ENCODE data around the gene ETNK1. TPM values are rescaled to one million over a fixed set of nuclear protein-coding genes. Genes with fewer than 3 reads are reported as not detected.

Gene ETNK1
- total RNA-seq, 1 experiment from 2014 or later = 70.1 TPM

- peak overlapping the region; percentile 71 for H3K27ac ChIP-seq (ENCODE audit: insufficient read length, low read depth, low read length)
- H3K4me1 ChIP-seq (ENCODE audit: insufficient read depth, low read length) = no peaks in the 10 kb centered on the region
Observed at GRCh38 chr12:22625762-22626294, 857 bp downstream of the ETNK1 start.

More at GRCh38 chr12:22625762-22626294, 857 bp downstream of the ETNK1 start:
- no peak overlapping the region for H2AK5ac ChIP-seq (ENCODE audit: insufficient read length, low read length)
- no peak overlapping the region for H2BK20ac ChIP-seq (ENCODE audit: low read depth, low read length, poor library complexity, severe bottlenecking)
- no CpG with 5 or more reads among the region's 18 CpGs for WGBS (ENCODE audit: extremely low coverage, insufficient read length, low lambda C conversion rate)
- H3K14ac ChIP-seq (ENCODE audit: insufficient read depth, low read length) = peak overlapping the region; percentile 98
- H2BK15ac ChIP-seq (ENCODE audit: low read depth, low read length) = no peak overlapping the region
- peak; percentile 67 for DNase-seq
- no peaks in the 10 kb centered on the region for H3K27me3 ChIP-seq (ENCODE audit: insufficient read depth, low read length)
- H3K4me3 Mint-ChIP-seq = peak overlapping the region; percentile 92 to 99
- H3K23ac ChIP-seq (ENCODE audit: insufficient read length, low read depth, low read length) = no peak overlapping the region
- H3K4me2 ChIP-seq (ENCODE audit: insufficient read depth, insufficient read length, low read length) = peak overlapping the region; percentile 87
- H3K79me1 ChIP-seq (ENCODE audit: insufficient read depth, low read depth, low read length, poor library complexity, severe bottlenecking) = no peaks in the 10 kb centered on the region
- peaks cover 12% of the 10 kb centered on the region for H3K23me2 ChIP-seq (ENCODE audit: insufficient read length, low read depth, low read length, poor library complexity, severe bottlenecking)
- H3K36me3 Mint-ChIP-seq (ENCODE audit: insufficient read depth in 1 of 3, low read depth in 3 of 3) = peaks cover 2 to 6% (median 5%) of the 10 kb centered on the region in 3 experiments; a peak in 4 of 7 replicates
- H3K18ac ChIP-seq (ENCODE audit: insufficient read length, low read depth, low read length) = peak overlapping the region; percentile 95
- no peak overlapping the region for H4K8ac ChIP-seq (replicated peaks; ENCODE audit: insufficient read length, low read depth, low read length)
- peaks cover 21% of the 10 kb centered on the region; the same call in 1 of the 2 replicates for H3K79me2 ChIP-seq (ENCODE audit: insufficient read depth, low read length)
- no peak overlapping the region for H2BK12ac ChIP-seq (ENCODE audit: insufficient read length, low read depth, low read length)
- H3K27me3 Mint-ChIP-seq (ENCODE audit: low read depth) = no peaks in the 10 kb centered on the region
- H3K4ac ChIP-seq (ENCODE audit: low read depth, low read length) = no peak overlapping the region
- peak overlapping the region; percentile 75 for H3K9ac ChIP-seq (ENCODE audit: extremely low read depth, insufficient read length, low read length)
- no peaks in the 10 kb centered on the region for H3K9me3 ChIP-seq (ENCODE audit: control insufficient read depth, low read depth, low read length)
- H4K5ac ChIP-seq (ENCODE audit: insufficient read length, low read depth, low read length) = peak overlapping the region; percentile 3
- H3T11ph ChIP-seq (ENCODE audit: low read length) = no peak overlapping the region
- peaks cover 35 to 40% of the 10 kb centered on the region in 2 experiments for H3K4me1 Mint-ChIP-seq
- peak overlapping the region; percentile 97 to 99 (median 97) for H3K27ac Mint-ChIP-seq
- no peaks in the 10 kb centered on the region for H4K20me1 ChIP-seq (ENCODE audit: control insufficient read depth, insufficient read depth, insufficient read length)
- no peak for TF ChIP-seq CTCF (conservative IDR thresholded peaks at IDR 0.05)
- no peak overlapping the region for H3K56ac ChIP-seq (ENCODE audit: insufficient read length, low read depth, low read length)
- H2BK5ac ChIP-seq (ENCODE audit: insufficient read length, low read length) = no peak overlapping the region
- no peak overlapping the region for H4K91ac ChIP-seq (ENCODE audit: insufficient read length, low read depth, low read length)
- no peak overlapping the region for H2AFZ ChIP-seq (ENCODE audit: low read length)
- H3K9me3 Mint-ChIP-seq = no peaks in the 10 kb centered on the region; a peak in 1 of 5 replicates
- no peak overlapping the region for H2BK120ac ChIP-seq (ENCODE audit: low read depth, low read length, poor library complexity, severe bottlenecking)
